ENCODE data around the gene C16orf87.
"Not testable (repeated sequence)": the region's sequence is repeated elsewhere in the genome, so short reads cannot be mapped to it uniquely, and the experiment has no call there.

C16orf87 gene

GRCh38 chr16:46797501-46797900, 33.5 kb downstream of the C16orf87 start:
- DNase-seq: no peak

- no peak for DNase-seq
Measured at GRCh38 chr16:46796764-46797269, 34.2 kb downstream of the C16orf87 start.

- no peak for DNase-seq
Measured at GRCh38 chr16:46793841-46794240, 37.1 kb downstream of the C16orf87 start.

GRCh38 chr16:46790599-46791270, 40.2 kb downstream of the C16orf87 start:
- DNase-seq: no peak

GRCh38 chr16:46789499-46790414, 41.2 kb downstream of the C16orf87 start:
- peak; percentile 54 for DNase-seq

GRCh38 chr16:46788891-46789474, 42.0 kb downstream of the C16orf87 start:
- DNase-seq: no peak

GRCh38 chr16:46787909-46788308, 43.1 kb downstream of the C16orf87 start:
- DNase-seq: no peak

- no peak for DNase-seq
Measured at GRCh38 chr16:46785076-46785845, 45.7 kb downstream of the C16orf87 start.

GRCh38 chr16:46784569-46784968, 46.4 kb downstream of the C16orf87 start:
- not testable (repeated sequence) for DNase-seq

- no peak for DNase-seq
Measured at GRCh38 chr16:46783800-46784199, 47.2 kb downstream of the C16orf87 start.

GRCh38 chr16:46782320-46782719, 48.7 kb downstream of the C16orf87 start:
- DNase-seq: no peak

GRCh38 chr16:46777804-46778203, 53.2 kb downstream of the C16orf87 start:
- no peak for DNase-seq

- DNase-seq: no peak
Measured at GRCh38 chr16:46775214-46775613, 55.8 kb downstream of the C16orf87 start.

- DNase-seq: no peak
Measured at GRCh38 chr16:46774743-46775177, 56.2 kb downstream of the C16orf87 start.

- no peak for DNase-seq
Measured at GRCh38 chr16:46772463-46772862, 58.5 kb downstream of the C16orf87 start.

GRCh38 chr16:46768809-46769208, 62.2 kb downstream of the C16orf87 start:
- no peak for DNase-seq

- peak; percentile 61 for DNase-seq
Measured at GRCh38 chr16:46765050-46765449, 65.9 kb downstream of the C16orf87 start.

- no peak for DNase-seq
Measured at GRCh38 chr16:46763147-46763546, 67.8 kb downstream of the C16orf87 start.

- DNase-seq: no peak
Measured at GRCh38 chr16:46762583-46762982, 68.4 kb downstream of the C16orf87 start.

GRCh38 chr16:46759309-46759708, 71.7 kb downstream of the C16orf87 start:
- no peak for DNase-seq

- DNase-seq: no peak
Measured at GRCh38 chr16:46757339-46758050, 73.5 kb downstream of the C16orf87 start.

- DNase-seq: no peak
Measured at GRCh38 chr16:46756772-46757171, 74.2 kb downstream of the C16orf87 start.
